ENCODE data around the gene NLRP3. TPM values are rescaled to one million over a fixed set of nuclear protein-coding genes. Genes with fewer than 3 reads are reported as not detected.

The NLRP3 gene
- total RNA-seq, 1 experiment from 2014 or later: not detected

GRCh38 chr1:247387096-247387495 lies 28.9 kb upstream of the NLRP3 start:
- no peaks in the 10 kb centered on the region for H3K79me2 ChIP-seq (ENCODE audit: insufficient read depth, low read length)
- no peak overlapping the region for H3K4me3 ChIP-seq (replicated peaks in 1 of 2; ENCODE audit: low read depth in 1 of 2, low read length in 2 of 2)
- intact Hi-C loops (cut with micrococcal nuclease): no loop called here
- ChIA-PET CTCF (no interaction called here), RAD21 (ENCODE audit: low non-redundant PET in 1 of 2, low total read pairs in 2 of 2, uncharacterized antibody in 2 of 2, unreplicated experiment in 2 of 2) (no interaction called here), POLR2A (no interaction called here)
- H4K20me1 ChIP-seq (ENCODE audit: insufficient read depth): no peaks in the 10 kb centered on the region
- DNase-seq (ENCODE audit: low read depth, low spot score) (no peak), ATAC-seq (no peak)
- H3K9ac ChIP-seq (ENCODE audit: low read length): no peak overlapping the region
- no peak overlapping the region for H3K27ac ChIP-seq (ENCODE audit: low read depth, low read length)
- H3K9me3 ChIP-seq (ENCODE audit: control insufficient read depth in 1 of 2, insufficient read depth in 1 of 2, low read depth in 1 of 2, low read length in 2 of 2): no peaks in the 10 kb centered on the region
- H3K27me3 ChIP-seq (ENCODE audit: insufficient read depth, low read length): no peaks in the 10 kb centered on the region
- H2AFZ ChIP-seq (ENCODE audit: low read depth, low read length, poor library complexity, severe bottlenecking): no peak overlapping the region
- no peaks in the 10 kb centered on the region for H3K4me1 ChIP-seq (ENCODE audit: control insufficient read depth in 1 of 2, insufficient read depth in 2 of 2, low read length in 2 of 2)
- no peaks in the 10 kb centered on the region for H3K9me2 ChIP-seq (ENCODE audit: insufficient read depth)
- no peak for TF ChIP-seq EZH2 (IDR thresholded peaks at IDR 0.05)
- TF ChIP-seq CEBPB (IDR thresholded peaks at IDR 0.05; ENCODE audit: low read depth): no peak
- no peak for TF ChIP-seq EZH2phosphoT487 (IDR thresholded peaks at IDR 0.05; ENCODE audit: borderline replicate concordance)
- no peak for TF ChIP-seq YY1 (IDR thresholded peaks at IDR 0.05; ENCODE audit: extremely low read depth, insufficient replicate concordance, low read depth, low read length)
- no peak for TF ChIP-seq REST (IDR thresholded peaks at IDR 0.05; ENCODE audit: low read depth)
- BruUV-seq (replicated peaks): no TSS peak
- no peaks in the 10 kb centered on the region for H3K36me3 ChIP-seq (ENCODE audit: control insufficient read depth in 1 of 2, insufficient read depth in 2 of 2, low read length in 2 of 2)
- H3K4me2 ChIP-seq (ENCODE audit: low read length): no peak overlapping the region

- Histone ChIP-seq H3K79me2 (ENCODE audit: insufficient read depth, low read length) (no peaks in the 10 kb centered on the region), H3K4me2 (ENCODE audit: low read length) (no peak overlapping the region), H3K9ac (ENCODE audit: low read length) (no peak overlapping the region), H3K9me3 (ENCODE audit: control insufficient read depth in 1 of 2, insufficient read depth in 1 of 2, low read depth in 1 of 2, low read length in 2 of 2) (no peaks in the 10 kb centered on the region), H2AFZ (ENCODE audit: low read depth, low read length, poor library complexity, severe bottlenecking) (no peak overlapping the region), H3K4me3 (replicated peaks in 1 of 2; ENCODE audit: low read depth in 1 of 2, low read length in 2 of 2) (no peak overlapping the region), H3K9me2 (ENCODE audit: insufficient read depth) (no peaks in the 10 kb centered on the region), H4K20me1 (ENCODE audit: insufficient read depth) (no peaks in the 10 kb centered on the region), H3K4me1 (ENCODE audit: control insufficient read depth in 1 of 2, insufficient read depth in 2 of 2, low read length in 2 of 2) (no peaks in the 10 kb centered on the region), H3K27ac (ENCODE audit: low read depth, low read length) (no peak overlapping the region), H3K27me3 (ENCODE audit: insufficient read depth, low read length) (no peaks in the 10 kb centered on the region), H3K36me3 (ENCODE audit: control insufficient read depth in 1 of 2, insufficient read depth in 2 of 2, low read length in 2 of 2) (no peaks in the 10 kb centered on the region)
- TF ChIP-seq ATF3 (IDR thresholded peaks at IDR 0.05) (no peak), EZH2phosphoT487 (IDR thresholded peaks at IDR 0.05; ENCODE audit: borderline replicate concordance) (no peak), ZNF274 (IDR thresholded peaks at IDR 0.05; ENCODE audit: low read depth, low read length) (no peak), RAD21 (IDR thresholded peaks at IDR 0.05; ENCODE audit: low read depth) (no peak), YY1 (IDR thresholded peaks at IDR 0.05; ENCODE audit: extremely low read depth, insufficient replicate concordance, low read depth, low read length) (no peak), MAX (IDR thresholded peaks at IDR 0.05) (no peak), EZH2 (IDR thresholded peaks at IDR 0.05) (no peak), EGR1 (IDR thresholded peaks at IDR 0.05; ENCODE audit: low read depth) (no peak), CEBPB (IDR thresholded peaks at IDR 0.05; ENCODE audit: low read depth) (no peak), SRF (IDR thresholded peaks at IDR 0.05; ENCODE audit: low read depth) (no peak), POLR2A (IDR thresholded peaks at IDR 0.05; ENCODE audit: borderline replicate concordance, extremely low read depth, insufficient read depth, insufficient read length) (no peak), JUND (IDR thresholded peaks at IDR 0.05) (no peak), POLR2AphosphoS5 (IDR thresholded peaks at IDR 0.05; ENCODE audit: low read depth, low read length) (no peak), ELF1 (IDR thresholded peaks at IDR 0.05; ENCODE audit: borderline replicate concordance, low read depth) (no peak)
- POLR2A ChIA-PET: no interaction called here
- CTCF ChIA-PET: interaction anchor here (1.3 kb wide), 1 partner anchor 15 kb away, joined by 3 read pairs; no protein-coding TSS in a partner anchor
- RAD21 ChIA-PET (ENCODE audit: low non-redundant PET in 1 of 2, low total read pairs in 2 of 2, uncharacterized antibody in 2 of 2, unreplicated experiment in 2 of 2): no interaction called here
- intact Hi-C loops (cut with micrococcal nuclease): no loop called here
- DNase-seq (ENCODE audit: low read depth, low spot score) (no peak), ATAC-seq (no peak)
- no TSS peak for BruUV-seq (replicated peaks)
These were observed 28.4 kb upstream of the NLRP3 start for GRCh38 chr1:247387565-247387964.

Measured in HCT116 (cell line).